Measurements from ENCODE around the gene TAPT1.

Gene TAPT1

DNA sequence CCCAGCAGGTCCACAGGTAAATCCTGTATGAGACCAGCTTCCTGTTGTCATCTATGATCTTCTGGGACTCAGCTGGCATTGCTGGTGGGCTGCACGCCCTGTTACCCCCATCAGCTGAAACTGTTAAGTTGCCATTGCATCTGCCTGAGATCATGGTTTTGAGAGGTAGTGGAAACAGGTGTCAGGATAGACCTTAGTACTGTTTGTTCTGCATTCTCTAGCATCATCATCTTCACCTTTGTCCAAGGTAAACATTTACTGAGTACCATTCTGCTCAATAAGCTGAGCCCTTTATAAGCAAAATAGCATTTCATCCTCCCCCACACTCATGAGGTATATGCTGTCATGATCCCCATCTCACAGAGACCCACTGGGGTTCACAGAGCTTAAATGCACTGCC is 99.6 kb downstream of the TAPT1 start:
- Histone ChIP-seq H3K4me3 (IDR thresholded peaks at IDR 0.05; ENCODE audit: insufficient read depth, low read depth, low read length) (no peak overlapping the region), H3K4me1 (ENCODE audit: low read depth, poor library complexity, severe bottlenecking) (no peaks in the 10 kb centered on the region), H3K36me3 (ENCODE audit: insufficient read depth) (no peaks in the 10 kb centered on the region), H3K79me2 (ENCODE audit: insufficient read depth, low read depth) (no peaks in the 10 kb centered on the region), H3K4me2 (no peak overlapping the region), H2AFZ (ENCODE audit: low read depth) (no peak overlapping the region), H3K27ac (no peak overlapping the region), H4K20me1 (ENCODE audit: insufficient read depth) (no peaks in the 10 kb centered on the region), H3K9ac (no peak overlapping the region), H3K27me3 (ENCODE audit: insufficient read depth, low read depth) (no peaks in the 10 kb centered on the region)
- TF ChIP-seq, protein P1, sequence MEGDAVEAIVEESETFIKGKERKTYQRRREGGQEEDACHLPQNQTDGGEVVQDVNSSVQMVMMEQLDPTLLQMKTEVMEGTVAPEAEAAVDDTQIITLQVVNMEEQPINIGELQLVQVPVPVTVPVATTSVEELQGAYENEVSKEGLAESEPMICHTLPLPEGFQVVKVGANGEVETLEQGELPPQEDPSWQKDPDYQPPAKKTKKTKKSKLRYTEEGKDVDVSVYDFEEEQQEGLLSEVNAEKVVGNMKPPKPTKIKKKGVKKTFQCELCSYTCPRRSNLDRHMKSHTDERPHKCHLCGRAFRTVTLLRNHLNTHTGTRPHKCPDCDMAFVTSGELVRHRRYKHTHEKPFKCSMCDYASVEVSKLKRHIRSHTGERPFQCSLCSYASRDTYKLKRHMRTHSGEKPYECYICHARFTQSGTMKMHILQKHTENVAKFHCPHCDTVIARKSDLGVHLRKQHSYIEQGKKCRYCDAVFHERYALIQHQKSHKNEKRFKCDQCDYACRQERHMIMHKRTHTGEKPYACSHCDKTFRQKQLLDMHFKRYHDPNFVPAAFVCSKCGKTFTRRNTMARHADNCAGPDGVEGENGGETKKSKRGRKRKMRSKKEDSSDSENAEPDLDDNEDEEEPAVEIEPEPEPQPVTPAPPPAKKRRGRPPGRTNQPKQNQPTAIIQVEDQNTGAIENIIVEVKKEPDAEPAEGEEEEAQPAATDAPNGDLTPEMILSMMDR (conservative IDR thresholded peaks at IDR 0.05; ENCODE audit: low read depth, low read length), result no peak

DNA sequence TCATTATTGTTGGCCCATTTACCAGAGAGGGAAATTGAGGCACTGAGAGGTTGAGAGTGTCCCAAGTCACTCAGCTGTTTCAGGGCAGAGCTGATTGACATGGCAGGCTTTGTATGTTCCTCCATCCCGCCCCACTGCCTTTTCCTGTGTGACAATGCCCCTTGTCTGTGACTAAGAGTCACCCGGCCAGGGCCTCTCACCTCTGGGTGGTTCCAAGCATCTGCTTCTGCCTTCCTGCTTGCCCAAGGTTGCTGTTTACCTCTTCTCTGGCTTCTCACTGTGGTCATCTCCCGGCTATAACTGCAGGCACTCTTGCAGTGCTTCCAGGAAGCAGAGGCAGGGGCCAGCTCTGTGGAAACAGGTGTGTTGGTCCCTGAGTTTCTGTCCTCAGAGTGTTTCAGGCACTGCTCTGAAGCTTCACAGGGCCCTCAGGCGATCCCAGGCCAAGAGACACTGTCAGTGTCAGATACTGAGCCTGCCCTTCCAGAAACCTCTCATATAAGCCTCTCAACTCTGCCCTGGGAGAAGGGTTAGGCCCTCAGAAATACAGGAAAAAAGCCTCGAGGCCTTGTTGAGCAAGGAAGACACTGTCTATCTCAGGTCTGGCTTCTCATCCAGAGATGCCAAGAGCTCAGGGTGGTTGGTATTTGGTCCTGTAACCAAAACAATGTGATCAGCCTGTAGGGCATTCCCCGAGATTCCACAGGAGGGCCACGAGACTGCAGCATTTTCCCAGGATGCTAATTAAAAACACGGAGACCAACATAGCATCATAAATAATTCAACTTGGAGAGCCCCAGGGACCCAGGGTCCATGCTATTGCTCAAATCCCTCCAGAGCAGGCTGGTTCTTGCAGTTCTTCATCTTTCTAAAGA is 100.5 kb downstream of the TAPT1 start:
- Histone ChIP-seq H2AFZ (ENCODE audit: low read depth) (no peak overlapping the region), H3K79me2 (ENCODE audit: insufficient read depth, low read depth) (no peaks in the 10 kb centered on the region), H4K20me1 (ENCODE audit: insufficient read depth) (no peaks in the 10 kb centered on the region), H3K4me1 (ENCODE audit: low read depth, poor library complexity, severe bottlenecking) (no peaks in the 10 kb centered on the region), H3K36me3 (ENCODE audit: insufficient read depth) (no peaks in the 10 kb centered on the region), H3K4me2 (no peak overlapping the region), H3K9ac (no peak overlapping the region), H3K27me3 (ENCODE audit: insufficient read depth, low read depth) (no peaks in the 10 kb centered on the region), H3K4me3 (IDR thresholded peaks at IDR 0.05; ENCODE audit: insufficient read depth, low read depth, low read length) (no peak overlapping the region), H3K27ac (no peak overlapping the region)
- TF ChIP-seq, protein P1 (conservative IDR thresholded peaks at IDR 0.05; ENCODE audit: low read depth, low read length), result no peak

DNA sequence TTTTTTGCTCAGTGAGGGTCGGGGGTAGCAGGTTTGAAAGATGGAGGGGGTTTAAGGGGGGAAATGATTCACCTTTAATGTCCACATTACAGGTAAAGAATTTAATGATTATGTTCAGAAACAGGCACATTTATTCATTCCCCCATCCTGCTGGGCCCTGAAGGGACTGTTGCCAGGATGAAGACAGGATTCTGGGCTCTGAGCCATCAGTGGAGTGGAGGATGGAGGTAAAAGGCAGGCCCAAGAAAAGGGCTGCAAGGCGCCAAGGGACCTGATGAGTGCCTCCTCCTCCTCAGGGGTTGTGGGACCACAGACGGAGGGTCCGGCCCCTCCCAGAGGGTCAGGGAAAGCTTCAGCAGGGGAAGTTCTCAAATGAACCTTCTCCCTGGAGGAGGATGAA is 102.0 kb downstream of the TAPT1 start:
- Histone ChIP-seq H3K9ac (no peak overlapping the region), H3K4me3 (IDR thresholded peaks at IDR 0.05; ENCODE audit: insufficient read depth, low read depth, low read length) (no peak overlapping the region), H3K27me3 (ENCODE audit: insufficient read depth, low read depth) (no peaks in the 10 kb centered on the region), H3K79me2 (ENCODE audit: insufficient read depth, low read depth) (no peaks in the 10 kb centered on the region), H4K20me1 (ENCODE audit: insufficient read depth) (no peaks in the 10 kb centered on the region), H3K4me2 (no peak overlapping the region), H3K4me1 (ENCODE audit: low read depth, poor library complexity, severe bottlenecking) (no peaks in the 10 kb centered on the region), H2AFZ (ENCODE audit: low read depth) (no peak overlapping the region), H3K27ac (no peak overlapping the region), H3K36me3 (ENCODE audit: insufficient read depth) (no peaks in the 10 kb centered on the region)
- TF ChIP-seq, protein P1 (conservative IDR thresholded peaks at IDR 0.05; ENCODE audit: low read depth, low read length), result no peak

DNA sequence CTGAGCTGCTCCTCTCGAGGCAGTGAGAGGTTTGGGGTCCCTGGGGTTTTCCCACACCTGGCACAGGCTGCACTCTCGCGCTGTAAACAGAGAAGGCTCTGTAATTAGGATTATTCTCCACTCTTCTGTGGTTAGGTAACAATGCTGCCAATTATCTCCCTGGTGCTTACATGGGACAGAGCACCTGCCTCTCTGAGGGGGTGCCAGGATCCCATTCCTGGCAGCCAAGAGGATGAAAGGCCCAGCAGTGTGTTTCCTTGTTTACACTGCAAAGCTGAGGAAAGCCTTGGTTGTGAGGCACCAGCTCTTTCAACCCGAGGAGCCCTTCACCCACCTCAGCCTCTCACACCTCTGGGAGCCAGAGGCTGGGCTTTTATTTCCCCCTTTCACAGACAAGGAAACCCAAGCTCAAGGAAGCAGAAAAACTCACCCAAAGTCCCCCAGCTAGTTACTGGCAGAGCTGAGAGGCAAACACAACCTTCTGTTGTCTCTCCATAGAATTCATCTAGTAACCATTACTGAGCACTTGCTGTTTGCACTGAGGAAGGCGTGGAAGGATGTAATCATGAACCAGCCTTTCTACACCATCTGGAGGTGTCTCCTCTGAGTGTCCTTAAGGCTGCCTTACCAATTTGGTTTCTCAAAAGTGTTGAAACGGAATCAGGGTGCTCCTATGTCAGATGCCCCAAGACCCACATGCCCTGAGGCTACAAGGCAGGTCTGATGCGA is 102.8 kb downstream of the TAPT1 start:
- H2AFZ ChIP-seq (ENCODE audit: low read depth), result no peak overlapping the region
- no peaks in the 10 kb centered on the region for H4K20me1 ChIP-seq (ENCODE audit: insufficient read depth)
- no peaks in the 10 kb centered on the region for H3K36me3 ChIP-seq (ENCODE audit: insufficient read depth)
- no peak overlapping the region for H3K27ac ChIP-seq
- no peaks in the 10 kb centered on the region for H3K79me2 ChIP-seq (ENCODE audit: insufficient read depth, low read depth)
- no peaks in the 10 kb centered on the region for H3K4me1 ChIP-seq (ENCODE audit: low read depth, poor library complexity, severe bottlenecking)
- TF ChIP-seq, protein P1 (conservative IDR thresholded peaks at IDR 0.05; ENCODE audit: low read depth, low read length), result no peak
- H3K9ac ChIP-seq, result no peak overlapping the region
- H3K27me3 ChIP-seq (ENCODE audit: insufficient read depth, low read depth), result no peaks in the 10 kb centered on the region
- no peak overlapping the region for H3K4me2 ChIP-seq
- no peak overlapping the region for H3K4me3 ChIP-seq (IDR thresholded peaks at IDR 0.05; ENCODE audit: insufficient read depth, low read depth, low read length)
